Fibroblast of lung (primary cell): Measurements from ENCODE around the gene PPP3R1. TPM values are rescaled to one million over a fixed set of nuclear protein-coding genes. Genes with fewer than 3 reads are reported as not detected.

Experiments used
- DNase-seq, 2 donors: peaks; one replicate each; pipeline versions ENCODE4 v3.0.0 to v3.0.0-alpha.2; 2010; ENCODE audit warnings: low read depth in 2 of 2
- H2AFZ ChIP-seq: 2 replicates; pipeline ENCODE4 v1.5.1; 2012; ENCODE audit warnings: low read length, control low read depth, inconsistent platforms
- H3K27ac ChIP-seq: 2 replicates; pipeline ENCODE4 v1.5.1; 2011; ENCODE audit warnings: low read length, control low read depth; ENCODE audit not compliant: insufficient read depth
- H3K27me3 ChIP-seq: 2 replicates; pipeline ENCODE4 v1.5.1; 2011; ENCODE audit warnings: mild to moderate bottlenecking, low read length; ENCODE audit not compliant: control insufficient read depth, insufficient read depth
- H3K36me3 ChIP-seq: 2 replicates; pipeline ENCODE4 v1.5.1; 2011; ENCODE audit warnings: low read length; ENCODE audit not compliant: control insufficient read depth, insufficient read depth
- H3K4me1 ChIP-seq: 2 replicates; pipeline ENCODE4 v1.5.1; 2011; ENCODE audit warnings: low read length; ENCODE audit not compliant: control insufficient read depth, insufficient read depth; ENCODE audit errors: extremely low read depth
- H3K4me2 ChIP-seq: 2 replicates; pipeline ENCODE4 v1.5.1; 2011; ENCODE audit warnings: low read length, control low read depth; ENCODE audit not compliant: insufficient read depth; ENCODE audit errors: extremely low read depth
- H3K4me3 ChIP-seq, 4 experiments: fragments of 200-600 bp in 1 of 4; sonication (generic) in 1 of 4; replicated peaks in 1 of 4; 2 replicates each; pipeline ENCODE4 v1.5.1; 2011 to 2016; ENCODE audit warnings: low read length in 4 of 4, low read depth in 3 of 4, mild to moderate bottlenecking in 3 of 4, control low read depth in 2 of 4, inconsistent platforms in 1 of 4, mixed read lengths in 1 of 4; ENCODE audit not compliant: insufficient read depth in 1 of 4; ENCODE audit errors: control extremely low read depth in 1 of 4
- H3K79me2 ChIP-seq: 2 replicates; pipeline ENCODE4 v1.5.1; 2012; ENCODE audit warnings: mild to moderate bottlenecking, low read length, inconsistent platforms; ENCODE audit not compliant: control insufficient read depth, insufficient read depth
- H3K9ac ChIP-seq: 2 replicates; pipeline ENCODE4 v1.5.1; 2011; ENCODE audit warnings: mild to moderate bottlenecking, low read length, control low read depth; ENCODE audit not compliant: insufficient read depth
- H3K9me3 ChIP-seq: 2 replicates; pipeline ENCODE4 v1.5.1; 2012; ENCODE audit warnings: low read depth, low read length; ENCODE audit not compliant: control insufficient read depth, insufficient read depth
- H4K20me1 ChIP-seq: 2 replicates; pipeline ENCODE4 v1.5.1; 2011; ENCODE audit warnings: low read length; ENCODE audit not compliant: control insufficient read depth, insufficient read depth; ENCODE audit errors: extremely low read depth
- EZH2 ChIP-seq: IDR thresholded peaks from 2 replicates; pipeline ENCODE4 v1.5.1; 2012; ENCODE audit warnings: low read length, control low read depth, mild to moderate bottlenecking; ENCODE audit errors: missing control alignments
- polyA plus RNA-seq, 2 donors: library from polyadenylated mRNA; depleted of rRNA in 1 of 2; stranded (reverse) in 1 of 2; unstranded in 1 of 2; fragments of >200 nt; gene quantifications; 2 replicates each; pipeline ENCODE4 v1.2.1, GENCODE V29; 2011 to 2012; ENCODE audit warnings: missing spikeins in 1 of 2
- total RNA-seq: library from RNA; depleted of rRNA; stranded (reverse); fragments of >200 nt; gene quantifications from 2 replicates; pipeline ENCODE4 v1.2.1, GENCODE V29; 2014
- TF ChIP-seq, protein P1 (sequence below), 2 donors: IDR thresholded peaks in 1 of 2; conservative IDR thresholded peaks in 1 of 2; 1 replicate in 1 of 2; 2 replicates in 1 of 2; pipeline ENCODE4 v1.5.1; 2011 to 2012; ENCODE audit warnings: low read length in 2 of 2, control low read depth in 1 of 2, inconsistent platforms in 1 of 2, low read depth in 1 of 2, mild to moderate bottlenecking in 1 of 2

PPP3R1 gene
- total and polyA plus RNA-seq, 2 donors (not counting 1 experiment from before 2014, with no cell fraction given): 22.8 to 51.3 TPM

DNA sequence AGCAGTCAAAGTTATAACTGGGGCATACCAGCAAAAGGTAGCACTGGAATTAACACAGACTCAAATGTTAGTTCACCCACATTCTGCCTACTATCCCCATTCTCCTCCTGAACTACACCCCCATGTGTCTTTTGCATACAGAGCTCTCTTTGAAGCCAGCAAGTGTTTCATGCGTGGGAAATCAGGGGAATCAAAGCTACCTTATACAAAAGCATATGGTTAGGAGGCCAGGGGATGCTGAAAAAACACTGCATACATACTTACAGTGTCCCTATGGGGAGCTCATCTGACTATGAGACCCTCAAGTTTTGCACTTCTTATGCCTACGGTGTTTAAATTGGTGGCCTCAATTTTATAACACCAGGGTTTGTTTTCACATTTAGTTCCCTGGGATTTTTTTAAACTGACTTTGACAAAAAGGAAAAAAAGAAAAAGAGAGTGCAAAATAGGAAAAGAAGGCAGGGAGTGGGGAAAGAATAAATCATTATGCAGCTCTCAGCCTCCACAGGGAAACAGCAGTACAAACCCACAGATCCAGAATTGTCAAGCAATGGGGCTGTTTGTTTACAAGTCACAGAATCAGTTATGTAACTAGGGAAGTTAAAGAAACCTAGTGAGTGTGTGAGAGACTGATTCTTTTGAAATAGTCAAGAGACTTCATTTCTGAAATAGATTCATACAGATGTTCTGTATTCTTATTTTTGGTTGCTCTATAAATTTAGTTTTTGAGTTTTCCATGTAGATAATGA is 20.1 kb upstream of the PPP3R1 start:
- no peaks in the 10 kb centered on the region for H3K27me3 ChIP-seq

DNA sequence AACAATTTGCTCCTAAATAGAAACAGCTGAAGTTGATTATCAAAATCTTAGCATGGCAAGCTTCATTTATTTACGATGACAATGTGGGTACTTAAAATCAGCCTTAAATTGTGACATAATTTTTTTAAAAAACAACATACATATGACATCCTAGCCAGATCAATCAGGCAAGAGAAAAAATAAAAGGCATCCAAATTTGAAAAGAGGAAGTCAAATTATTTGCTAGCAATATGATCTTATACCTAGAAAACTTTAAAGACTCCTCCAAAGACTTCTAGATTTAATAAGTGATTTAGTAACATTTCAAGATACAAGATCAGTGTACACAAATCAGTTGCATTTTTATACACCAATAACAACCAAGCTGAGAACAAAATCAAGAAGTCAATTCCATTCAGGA is 14.3 kb upstream of the PPP3R1 start:
- H3K79me2 ChIP-seq: no peaks in the 10 kb centered on the region
- TF ChIP-seq EZH2: no peak
- TF ChIP-seq, protein P1, sequence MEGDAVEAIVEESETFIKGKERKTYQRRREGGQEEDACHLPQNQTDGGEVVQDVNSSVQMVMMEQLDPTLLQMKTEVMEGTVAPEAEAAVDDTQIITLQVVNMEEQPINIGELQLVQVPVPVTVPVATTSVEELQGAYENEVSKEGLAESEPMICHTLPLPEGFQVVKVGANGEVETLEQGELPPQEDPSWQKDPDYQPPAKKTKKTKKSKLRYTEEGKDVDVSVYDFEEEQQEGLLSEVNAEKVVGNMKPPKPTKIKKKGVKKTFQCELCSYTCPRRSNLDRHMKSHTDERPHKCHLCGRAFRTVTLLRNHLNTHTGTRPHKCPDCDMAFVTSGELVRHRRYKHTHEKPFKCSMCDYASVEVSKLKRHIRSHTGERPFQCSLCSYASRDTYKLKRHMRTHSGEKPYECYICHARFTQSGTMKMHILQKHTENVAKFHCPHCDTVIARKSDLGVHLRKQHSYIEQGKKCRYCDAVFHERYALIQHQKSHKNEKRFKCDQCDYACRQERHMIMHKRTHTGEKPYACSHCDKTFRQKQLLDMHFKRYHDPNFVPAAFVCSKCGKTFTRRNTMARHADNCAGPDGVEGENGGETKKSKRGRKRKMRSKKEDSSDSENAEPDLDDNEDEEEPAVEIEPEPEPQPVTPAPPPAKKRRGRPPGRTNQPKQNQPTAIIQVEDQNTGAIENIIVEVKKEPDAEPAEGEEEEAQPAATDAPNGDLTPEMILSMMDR (conservative IDR thresholded peaks at IDR 0.05 in 1 of 2, IDR thresholded peaks at IDR 0.05 in 1 of 2; ENCODE audit: low read depth in 1 of 2, low read length in 2 of 2): no peak

More for the DNA sequence above, 20.1 kb upstream of the PPP3R1 start:
- Histone ChIP-seq H3K9me3 (no peaks in the 10 kb centered on the region), H3K79me2 (no peaks in the 10 kb centered on the region), H3K27ac (no peak overlapping the region), H3K4me1 (no peaks in the 10 kb centered on the region), H3K9ac (no peak overlapping the region), H3K4me3 (no peak overlapping the region), H4K20me1 (no peaks in the 10 kb centered on the region), H3K36me3 (no peaks in the 10 kb centered on the region), H3K4me2 (no peak overlapping the region), H2AFZ (no peak overlapping the region)
- TF ChIP-seq, protein P1 (conservative IDR thresholded peaks at IDR 0.05 in 1 of 2, IDR thresholded peaks at IDR 0.05 in 1 of 2; ENCODE audit: low read depth in 1 of 2, low read length in 2 of 2): no peak
- TF ChIP-seq EZH2: no peak
- DNase-seq: no peak

DNA sequence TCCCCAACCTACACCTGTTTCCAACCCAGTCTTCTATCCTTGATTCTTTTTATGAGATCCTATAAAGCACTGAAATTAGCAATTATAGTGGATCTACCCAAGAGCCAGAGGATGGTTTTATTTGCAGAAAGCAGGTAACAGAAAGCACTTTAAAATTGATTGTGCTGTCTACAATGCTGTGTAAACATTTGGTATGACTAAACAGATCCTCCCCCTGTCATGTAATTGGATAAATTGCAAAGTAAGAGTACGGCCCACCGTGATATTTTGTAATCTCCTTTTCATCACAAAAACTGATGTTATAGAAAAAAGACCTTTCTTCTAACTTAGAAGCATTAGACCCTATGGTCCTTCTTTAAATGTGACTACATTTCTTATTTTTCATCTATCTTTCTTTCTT is 11.3 kb upstream of the PPP3R1 start:
- Histone ChIP-seq H3K9me3 (no peaks in the 10 kb centered on the region), H3K4me2 (no peak overlapping the region), H3K79me2 (no peaks in the 10 kb centered on the region), H3K27ac (no peak overlapping the region), H2AFZ (no peak overlapping the region), H3K4me3 (no peak overlapping the region), H3K9ac (no peak overlapping the region), H3K4me1 (peaks cover 5% of the 10 kb centered on the region), H4K20me1 (no peaks in the 10 kb centered on the region), H3K36me3 (no peaks in the 10 kb centered on the region), H3K27me3 (no peaks in the 10 kb centered on the region)
- TF ChIP-seq, protein P1 (conservative IDR thresholded peaks at IDR 0.05 in 1 of 2, IDR thresholded peaks at IDR 0.05 in 1 of 2; ENCODE audit: low read depth in 1 of 2, low read length in 2 of 2): no peak
- TF ChIP-seq EZH2: no peak
- DNase-seq: no peak

More for the DNA sequence above, 14.3 kb upstream of the PPP3R1 start:
- no peak overlapping the region for H3K27ac ChIP-seq
- no peak overlapping the region for H2AFZ ChIP-seq
- H3K9me3 ChIP-seq: no peaks in the 10 kb centered on the region
- H3K4me1 ChIP-seq: no peaks in the 10 kb centered on the region
- DNase-seq: no peak
- H3K9ac ChIP-seq: no peak overlapping the region
- H4K20me1 ChIP-seq: no peaks in the 10 kb centered on the region
- no peak overlapping the region for H3K4me2 ChIP-seq
- no peak overlapping the region for H3K4me3 ChIP-seq
- no peaks in the 10 kb centered on the region for H3K27me3 ChIP-seq
- no peaks in the 10 kb centered on the region for H3K36me3 ChIP-seq
